ENCODE measurements around the gene CCDC160. TPM values are rescaled to one million over a fixed set of nuclear protein-coding genes. Genes with fewer than 3 reads are reported as not detected.
"Not testable (repeated sequence)": the region's sequence is repeated elsewhere in the genome, so short reads cannot be mapped to it uniquely, and the experiment has no call there.

Gene CCDC160
- total RNA-seq, 1 donor from 2014 or later = not detected

- H3K27ac Mint-ChIP-seq = no peak overlapping the region
- ChIA-PET CTCF (no interaction called here), POLR2A (no interaction called here)
Measured at GRCh38 chrX:134210465-134210864, 26.5 kb upstream of the CCDC160 start.

GRCh38 chrX:134235236-134235635 lies 1.7 kb upstream of the CCDC160 start:
- H3K4me1 Mint-ChIP-seq = no peaks in the 10 kb centered on the region
- POLR2A ChIA-PET = no interaction called here
- CTCF ChIA-PET = no interaction called here
- no peak for TF ChIP-seq CTCF (IDR thresholded peaks at IDR 0.05)
- ATAC-seq (ENCODE audit: low read depth) (no peak), DNase-seq (no peak)
- H3K27ac Mint-ChIP-seq = no peak overlapping the region
- no peaks in the 10 kb centered on the region for H3K36me3 Mint-ChIP-seq (ENCODE audit: low read depth)
- intact Hi-C loops (cut with micrococcal nuclease) = no loop called here
- peaks cover 13% of the 10 kb centered on the region for H3K27me3 Mint-ChIP-seq
- H3K9me3 Mint-ChIP-seq = no peaks in the 10 kb centered on the region
- H3K4me3 Mint-ChIP-seq = no peak overlapping the region

More at GRCh38 chrX:134210465-134210864, 26.5 kb upstream of the CCDC160 start:
- ATAC-seq (ENCODE audit: low read depth) = no peak
- intact Hi-C loops (cut with micrococcal nuclease) = no loop called here
- DNase-seq = no peak
- no peak for TF ChIP-seq CTCF (IDR thresholded peaks at IDR 0.05)
- Mint-ChIP-seq H3K4me3 (no peak overlapping the region), H3K27me3 (no peaks in the 10 kb centered on the region), H3K9me3 (peaks cover 5% of the 10 kb centered on the region), H3K36me3 (ENCODE audit: low read depth) (no peaks in the 10 kb centered on the region), H3K4me1 (no peaks in the 10 kb centered on the region)

GRCh38 chrX:134238144-134238543 lies 1.2 kb downstream of the CCDC160 start:
- intact Hi-C loops (cut with micrococcal nuclease); ATAC-seq (ENCODE audit: low read depth); H3K4me3 Mint-ChIP-seq; H3K36me3 Mint-ChIP-seq (ENCODE audit: low read depth); CTCF ChIA-PET; H3K27ac Mint-ChIP-seq; H3K9me3 Mint-ChIP-seq; H3K4me1 Mint-ChIP-seq; POLR2A ChIA-PET; DNase-seq: not testable (repeated sequence)
- peaks cover 12% of the 10 kb centered on the region for H3K27me3 Mint-ChIP-seq

- ATAC-seq (ENCODE audit: low read depth) (no peak), DNase-seq (no peak)
- Mint-ChIP-seq H3K4me3 (no peak overlapping the region), H3K9me3 (no peaks in the 10 kb centered on the region), H3K36me3 (ENCODE audit: low read depth) (no peaks in the 10 kb centered on the region), H3K4me1 (no peaks in the 10 kb centered on the region), H3K27ac (no peak overlapping the region), H3K27me3 (peaks cover 14% of the 10 kb centered on the region)
- no peak for TF ChIP-seq CTCF (IDR thresholded peaks at IDR 0.05)
- POLR2A ChIA-PET = no interaction called here
- intact Hi-C loops (cut with micrococcal nuclease) = no loop called here
- CTCF ChIA-PET = no interaction called here
Measured at GRCh38 chrX:134239016-134239415, 2.0 kb downstream of the CCDC160 start.

- intact Hi-C loops (cut with micrococcal nuclease) = no loop called here
- TF ChIP-seq CTCF (IDR thresholded peaks at IDR 0.05) = no peak
- Mint-ChIP-seq H3K9me3 (no peaks in the 10 kb centered on the region), H3K4me1 (no peaks in the 10 kb centered on the region), H3K27me3 (peaks cover 16% of the 10 kb centered on the region), H3K27ac (no peak overlapping the region), H3K36me3 (ENCODE audit: low read depth) (no peaks in the 10 kb centered on the region), H3K4me3 (no peak overlapping the region)
- ChIA-PET POLR2A (no interaction called here), CTCF (no interaction called here)
- DNase-seq (no peak), ATAC-seq (ENCODE audit: low read depth) (no peak)
Measured at GRCh38 chrX:134240209-134240608, 3.2 kb downstream of the CCDC160 start.

- DNase-seq (no peak), ATAC-seq (ENCODE audit: low read depth) (no peak)
- intact Hi-C loops (cut with micrococcal nuclease) = no loop called here
- no peaks in the 10 kb centered on the region for H3K4me1 Mint-ChIP-seq
- no peaks in the 10 kb centered on the region for H3K9me3 Mint-ChIP-seq
- no peak overlapping the region for H3K4me3 Mint-ChIP-seq
- CTCF ChIA-PET = no interaction called here
- no peak overlapping the region for H3K27ac Mint-ChIP-seq
- H3K36me3 Mint-ChIP-seq (ENCODE audit: low read depth) = no peaks in the 10 kb centered on the region
- no peak for TF ChIP-seq CTCF (IDR thresholded peaks at IDR 0.05)
- H3K27me3 Mint-ChIP-seq = peaks cover 13% of the 10 kb centered on the region
- POLR2A ChIA-PET = no interaction called here
Measured at GRCh38 chrX:134241960-134242619, 5.1 kb downstream of the CCDC160 start.

All from activated B cell treated with CpG ODN at 0.5 μM for 24 hours (primary cell).